H1 (cell line): ENCODE measurements around the gene ACY1. TPM values are rescaled to one million over a fixed set of nuclear protein-coding genes. Genes with fewer than 3 reads are reported as not detected.

Experiments used
- BCL11A ChIP-seq, 2 experiments: IDR thresholded peaks; one replicate each; pipeline ENCODE4 v1.6.1; 2011; ENCODE audit warnings: low read depth in 2 of 2, low read length in 2 of 2, mild to moderate bottlenecking in 2 of 2
- CHD1 ChIP-seq: IDR thresholded peaks from 2 replicates; pipeline ENCODE4 v1.6.1; 2012; ENCODE audit warnings: low read depth, low read length, improper control_type of control experiment
- CTBP2 ChIP-seq: IDR thresholded peaks from 2 replicates; pipeline ENCODE4 v1.7.0; 2011; ENCODE audit warnings: borderline replicate concordance, mild to moderate bottlenecking, moderate library complexity, mixed read lengths, low read length; ENCODE audit not compliant: insufficient read depth, insufficient read length
- CTCF ChIP-seq, 3 experiments: IDR thresholded peaks; 1 replicate in 2 of 3; 2 replicates in 1 of 3; pipeline versions ENCODE4 v1.5.1 to v1.6.1; 2011; ENCODE audit warnings: low read length in 3 of 3, mild to moderate bottlenecking in 3 of 3, inconsistent platforms in 2 of 3, low read depth in 1 of 3, moderate library complexity in 1 of 3; ENCODE audit not compliant: insufficient read depth in 1 of 3; ENCODE audit errors: control extremely low read depth in 1 of 3
- E2F6 ChIP-seq: IDR thresholded peaks from 2 replicates; pipeline ENCODE4 v1.6.1; 2012; ENCODE audit warnings: inconsistent platforms
- EZH2 ChIP-seq: fragments of 200-600 bp; sonication (generic); IDR thresholded peaks from 2 replicates; pipeline ENCODE4 v1.7.1; 2012; ENCODE audit warnings: low read depth, mild to moderate bottlenecking, moderate library complexity, low read length, inconsistent platforms; ENCODE audit not compliant: severe bottlenecking
- FOSL1 ChIP-seq: IDR thresholded peaks from 2 replicates; pipeline ENCODE4 v1.6.1; 2011; ENCODE audit warnings: mild to moderate bottlenecking, low read depth, low read length, moderate library complexity; ENCODE audit not compliant: insufficient read depth
- JUN ChIP-seq: IDR thresholded peaks from 2 replicates; pipeline ENCODE4 v1.6.1; 2011; ENCODE audit warnings: low read depth, mild to moderate bottlenecking, improper control_type of control experiment, low read length
- KDM4A ChIP-seq: IDR thresholded peaks from one replicate; pipeline ENCODE4 v1.7.1; 2012; ENCODE audit warnings: low read depth, mild to moderate bottlenecking, moderate library complexity, low read length, inconsistent platforms; ENCODE audit not compliant: severe bottlenecking
- POLR2AphosphoS5 ChIP-seq: IDR thresholded peaks from 2 replicates; pipeline ENCODE4 v1.6.1; 2011; ENCODE audit warnings: low read depth, low read length
- POU5F1 ChIP-seq: IDR thresholded peaks from 2 replicates; pipeline ENCODE4 v1.6.1; 2011; ENCODE audit warnings: low read depth, mild to moderate bottlenecking, low read length, moderate library complexity
- RBBP5 ChIP-seq: IDR thresholded peaks from 2 replicates; pipeline ENCODE4 v1.7.1; 2012; ENCODE audit warnings: low read depth, mild to moderate bottlenecking, inconsistent platforms, low read length, moderate library complexity, borderline replicate concordance
- RNF2 ChIP-seq: fragments of 200-900, 300-1000 bp; sonication (generic); IDR thresholded peaks from 2 replicates; pipeline ENCODE4 v1.7.1; 2016; ENCODE audit warnings: borderline replicate concordance, low read depth, mild to moderate bottlenecking, antibody characterized with exemption, low read length; ENCODE audit not compliant: poor library complexity, severe bottlenecking; ENCODE audit errors: missing control alignments
- SIX5 ChIP-seq: IDR thresholded peaks from 2 replicates; pipeline ENCODE4 v1.6.1; 2011; ENCODE audit warnings: mild to moderate bottlenecking, low read depth, low read length
- SP4 ChIP-seq: IDR thresholded peaks from 2 replicates; pipeline ENCODE4 v1.6.1; 2012; ENCODE audit warnings: low read length, inconsistent platforms
- SUZ12 ChIP-seq: fragments of 200-600 bp; sonication (generic); IDR thresholded peaks from 2 replicates; pipeline ENCODE4 v1.6.1; 2012; ENCODE audit warnings: mild to moderate bottlenecking, inconsistent platforms, low read length, moderate library complexity, mixed read lengths
- TAF7 ChIP-seq: optimal IDR thresholded peaks from 2 replicates; pipeline ENCODE3; 2011; ENCODE audit warnings: low read depth, mild to moderate bottlenecking, inconsistent platforms, low read length, moderate library complexity, borderline replicate concordance
- TBP ChIP-seq: IDR thresholded peaks from 2 replicates; pipeline ENCODE4 v1.6.1; 2011; ENCODE audit warnings: low read depth, low read length, improper control_type of control experiment
- TEAD4 ChIP-seq: IDR thresholded peaks from 2 replicates; pipeline ENCODE4 v1.6.1; 2012; ENCODE audit warnings: low read depth, low read length, inconsistent platforms, mixed read lengths
- ZNF274 ChIP-seq: IDR thresholded peaks from 2 replicates; pipeline ENCODE4 v1.7.0; 2012; ENCODE audit warnings: low read length, borderline replicate concordance; ENCODE audit errors: extremely low read depth
- polyA plus RNA-seq, 7 experiments: library from polyadenylated mRNA; depleted of rRNA in 3 of 7; stranded (reverse) in 5 of 7; unstranded in 2 of 7; fragments of >200 nt in 5 of 7; fragments of 200-250 nt in 2 of 7; gene quantifications; 1 replicate in 5 of 7; 2 replicates in 1 of 7; 4 replicates in 1 of 7; pipeline versions ENCODE4 v1.2.1 to v1.2.3, GENCODE V29; 2011 to 2013; ENCODE audit warnings: missing spikeins in 2 of 7, mixed read lengths in 2 of 7
- total RNA-seq: library from RNA; stranded (reverse); fragmentation: NEBNext Ultra II Directional; extraction: Animal tissue kit (Norgen Biotek cat#: 25700); gene quantifications from 2 replicates; pipeline ENCODE4 v1.2.1, GENCODE V29; 2021

Gene ACY1
- total and polyA plus RNA-seq, 2 of the 8 experiments (the other 6 are each of a cell fraction or from before 2014, with no cell fraction given), result 48.3 to 113 TPM

- TF ChIP-seq CTBP2 (peak; percentile 10), BCL11A (IDR thresholded peaks at IDR 0.05; ENCODE audit: low read depth in 2 of 2, low read length in 2 of 2) (no peak), TAF7 (peak; percentile 58), EZH2 (no peak), E2F6 (peak; percentile 83), RNF2 (no peak), POLR2AphosphoS5 (peak; percentile 49), ZNF274 (no peak), SP4 (0 out of 2 replicates have a peak, but pooled peaks have one; percentile 20), SUZ12 (no peak; the same call in 1 of the 2 replicates), RBBP5 (no peak), CTCF (IDR thresholded peaks at IDR 0.05; ENCODE audit: control extremely low read depth in 1 of 3, insufficient read depth in 1 of 3, low read depth in 1 of 3, low read length in 3 of 3) (no peak), CHD1 (no peak), TEAD4 (peak; percentile 66; the same call in 1 of the 2 replicates), KDM4A (peak; percentile 31), POU5F1 (no peak), FOSL1 (no peak), JUN (no peak), TBP (peak; percentile 39), SIX5 (no peak)
Observed at GRCh38 chr3:51982838-51983577, at the start of gene ACY1 (continued).
